Measurements from ENCODE around the gene TMC8. TPM values are rescaled to one million over a fixed set of nuclear protein-coding genes. Genes with fewer than 3 reads are reported as not detected.

TMC8 gene
- total RNA-seq, 1 experiment from 2014 or later, result 0.28 TPM

DNA sequence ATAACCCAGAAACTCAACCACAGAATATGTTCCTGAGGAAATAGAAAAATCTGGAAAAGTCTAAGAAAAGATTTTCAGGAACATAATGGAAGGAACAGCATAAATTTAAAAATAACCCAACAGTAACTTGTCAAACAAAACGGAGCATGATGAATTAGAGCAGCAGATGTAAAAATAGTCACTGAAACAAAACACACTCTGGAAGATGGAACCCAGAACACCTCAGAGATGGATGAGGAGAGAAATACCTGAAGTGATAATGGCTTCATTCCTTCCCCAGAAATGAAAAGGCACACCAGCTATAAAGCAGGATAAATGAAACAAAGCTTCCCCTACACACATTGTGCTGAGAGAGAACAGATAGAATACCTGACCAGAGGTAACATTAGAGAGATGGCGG is 49.9 kb downstream of the TMC8 start:
- Histone ChIP-seq H3K27ac (no peak overlapping the region), H3K4me3 (no peak overlapping the region)

DNA sequence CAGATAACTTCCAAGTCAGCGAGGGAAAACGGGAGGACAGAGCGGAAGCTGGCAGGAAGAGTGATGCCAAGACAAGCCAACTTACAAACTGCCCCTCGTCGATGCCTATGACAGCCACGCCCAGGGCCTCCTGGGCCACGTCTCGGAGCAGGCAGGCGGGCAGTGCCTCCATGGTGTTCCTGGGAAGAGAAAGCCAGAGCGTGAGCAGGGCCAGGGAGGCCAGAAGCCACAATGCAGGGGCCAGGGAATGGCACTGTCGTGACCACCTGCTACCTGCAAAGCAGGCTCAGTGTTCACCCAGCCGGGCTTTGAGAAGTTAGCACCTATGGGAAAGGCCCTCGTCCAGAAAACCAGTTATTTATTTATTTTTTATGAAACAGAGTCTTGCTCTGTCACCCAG is 51.9 kb downstream of the TMC8 start:
- DNase-seq, result no peak
- Histone ChIP-seq H3K27me3 (no peaks in the 10 kb centered on the region), H3K9me3 (replicated peaks) (no peaks in the 10 kb centered on the region), H3K4me1 (peaks cover 22% of the 10 kb centered on the region), H3K36me3 (peaks cover 75% of the 10 kb centered on the region), H3K27ac (no peak overlapping the region), H3K4me3 (no peak overlapping the region)

More for the DNA sequence above, 49.9 kb downstream of the TMC8 start:
- DNase-seq, result no peak
- Histone ChIP-seq H3K27me3 (no peaks in the 10 kb centered on the region), H3K36me3 (peaks cover 91% of the 10 kb centered on the region), H3K4me1 (peaks cover 15% of the 10 kb centered on the region), H3K9me3 (replicated peaks) (no peaks in the 10 kb centered on the region)

DNA sequence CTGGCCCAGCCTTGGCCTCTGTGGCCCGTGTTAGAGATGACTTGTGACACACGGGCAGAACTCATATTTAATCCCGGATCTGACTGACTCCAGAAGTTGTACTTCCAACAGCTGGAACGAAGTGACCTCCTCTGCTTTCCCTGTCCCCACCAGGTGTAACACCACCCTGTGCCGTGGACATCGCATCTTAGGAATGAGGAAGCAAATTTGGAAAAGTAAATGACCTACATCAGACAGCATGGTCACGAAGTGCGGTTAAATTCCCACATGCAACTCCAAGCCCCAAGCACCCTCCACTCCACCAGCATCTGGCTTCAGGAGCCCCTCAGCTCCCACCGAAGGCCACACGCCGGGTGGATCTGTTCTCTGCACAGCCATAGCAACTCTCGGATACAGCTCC is 53.3 kb downstream of the TMC8 start:
- H3K9me3 ChIP-seq (replicated peaks), result no peaks in the 10 kb centered on the region
- H3K4me1 ChIP-seq, result peaks cover 26% of the 10 kb centered on the region
- no peak overlapping the region for H3K4me3 ChIP-seq
- no peaks in the 10 kb centered on the region for H3K27me3 ChIP-seq
- no peak for DNase-seq
- H3K36me3 ChIP-seq, result peaks cover 62% of the 10 kb centered on the region
- H3K27ac ChIP-seq, result no peak overlapping the region

DNA sequence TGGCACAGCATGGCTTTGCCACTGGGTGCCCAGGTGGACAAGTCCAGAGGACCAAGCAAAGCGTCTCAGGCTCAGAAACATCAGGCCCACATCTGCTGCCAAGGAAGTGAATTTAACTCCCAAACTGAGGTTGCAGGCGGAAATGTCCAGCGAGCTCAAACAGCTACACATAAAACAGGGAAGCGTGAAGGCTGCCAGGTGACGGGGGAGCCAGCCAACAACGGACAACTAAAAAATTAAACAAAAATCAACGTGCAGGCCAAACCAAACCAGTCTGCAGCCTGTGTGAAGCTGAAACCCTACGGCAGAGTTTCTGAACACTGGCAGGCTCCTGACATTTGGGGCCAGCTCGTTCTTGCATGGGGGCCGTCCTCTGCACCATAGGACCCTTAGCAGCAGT is 53.8 kb downstream of the TMC8 start:
- DNase-seq, result no peak
- no peaks in the 10 kb centered on the region for H3K9me3 ChIP-seq (replicated peaks)
- H3K4me1 ChIP-seq, result peaks cover 26% of the 10 kb centered on the region
- no peak overlapping the region for H3K4me3 ChIP-seq
- peaks cover 57% of the 10 kb centered on the region for H3K36me3 ChIP-seq
- H3K27me3 ChIP-seq, result no peaks in the 10 kb centered on the region
- H3K27ac ChIP-seq, result no peak overlapping the region

DNA sequence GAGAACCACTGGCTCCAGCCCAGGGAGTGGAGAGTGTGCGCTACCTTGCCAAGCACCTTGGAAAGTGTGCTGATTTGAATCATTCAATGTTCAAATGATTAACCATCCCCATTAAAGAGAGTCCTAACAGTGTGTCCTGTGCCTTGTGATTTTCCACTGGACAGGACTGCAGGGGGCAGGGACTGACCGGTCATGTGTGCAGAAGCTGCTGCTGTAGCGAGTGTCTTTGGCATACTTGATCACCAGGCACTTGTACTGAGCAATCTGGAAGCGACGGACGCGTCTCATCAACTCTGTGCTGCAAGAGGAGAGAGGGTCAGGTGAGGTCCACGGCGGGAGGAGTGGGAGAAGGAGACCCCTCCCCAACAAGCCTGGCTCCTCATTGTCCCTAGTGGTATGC is 54.3 kb downstream of the TMC8 start:
- no peaks in the 10 kb centered on the region for H3K27me3 ChIP-seq
- H3K4me1 ChIP-seq, result peaks cover 26% of the 10 kb centered on the region
- no peak for DNase-seq
- H3K27ac ChIP-seq, result no peak overlapping the region
- H3K36me3 ChIP-seq, result peaks cover 52% of the 10 kb centered on the region
- H3K4me3 ChIP-seq, result no peak overlapping the region
- H3K9me3 ChIP-seq (replicated peaks), result no peaks in the 10 kb centered on the region

DNA sequence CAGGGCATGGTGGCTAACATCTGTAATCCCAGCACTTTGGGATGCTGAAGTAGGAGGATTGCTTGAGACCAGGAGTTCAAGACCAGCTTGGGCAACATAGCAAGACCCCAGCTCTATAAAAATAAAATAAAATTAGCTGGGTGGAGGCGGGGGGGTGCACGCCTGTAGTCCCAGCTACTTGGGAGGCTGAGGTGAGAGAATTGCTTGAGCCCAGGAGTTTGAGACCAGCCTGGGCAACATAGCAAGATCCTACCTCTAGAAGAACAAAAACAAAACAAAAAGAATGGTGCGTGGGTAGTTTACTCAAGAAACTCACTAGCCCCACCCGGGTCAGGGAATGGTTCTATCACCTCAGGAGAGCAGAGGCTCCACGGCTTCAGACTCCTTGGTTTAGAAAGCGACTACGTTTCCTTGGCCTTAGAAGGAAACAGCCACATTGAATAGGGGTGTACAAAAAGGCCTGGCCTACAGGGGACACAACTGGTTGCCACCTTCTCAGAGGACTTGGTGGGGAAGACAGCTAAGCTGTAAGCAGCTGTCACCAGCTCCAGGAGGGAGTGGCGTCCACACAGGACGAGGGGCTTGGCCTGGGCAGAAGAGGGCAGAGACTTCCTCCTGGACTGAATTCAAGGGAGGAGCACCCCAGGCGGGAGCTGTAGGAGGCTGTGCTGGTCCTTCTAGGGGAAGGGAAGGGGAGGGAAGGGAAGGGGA is 55.6 kb downstream of the TMC8 start:
- Histone ChIP-seq H3K9me3 (replicated peaks) (no peaks in the 10 kb centered on the region), H3K27ac (no peak overlapping the region), H3K27me3 (no peaks in the 10 kb centered on the region), H3K36me3 (peaks cover 45% of the 10 kb centered on the region), H3K4me1 (peaks cover 22% of the 10 kb centered on the region), H3K4me3 (peak overlapping the region; percentile 76)
- peak; percentile 92 to 94 for DNase-seq

DNA sequence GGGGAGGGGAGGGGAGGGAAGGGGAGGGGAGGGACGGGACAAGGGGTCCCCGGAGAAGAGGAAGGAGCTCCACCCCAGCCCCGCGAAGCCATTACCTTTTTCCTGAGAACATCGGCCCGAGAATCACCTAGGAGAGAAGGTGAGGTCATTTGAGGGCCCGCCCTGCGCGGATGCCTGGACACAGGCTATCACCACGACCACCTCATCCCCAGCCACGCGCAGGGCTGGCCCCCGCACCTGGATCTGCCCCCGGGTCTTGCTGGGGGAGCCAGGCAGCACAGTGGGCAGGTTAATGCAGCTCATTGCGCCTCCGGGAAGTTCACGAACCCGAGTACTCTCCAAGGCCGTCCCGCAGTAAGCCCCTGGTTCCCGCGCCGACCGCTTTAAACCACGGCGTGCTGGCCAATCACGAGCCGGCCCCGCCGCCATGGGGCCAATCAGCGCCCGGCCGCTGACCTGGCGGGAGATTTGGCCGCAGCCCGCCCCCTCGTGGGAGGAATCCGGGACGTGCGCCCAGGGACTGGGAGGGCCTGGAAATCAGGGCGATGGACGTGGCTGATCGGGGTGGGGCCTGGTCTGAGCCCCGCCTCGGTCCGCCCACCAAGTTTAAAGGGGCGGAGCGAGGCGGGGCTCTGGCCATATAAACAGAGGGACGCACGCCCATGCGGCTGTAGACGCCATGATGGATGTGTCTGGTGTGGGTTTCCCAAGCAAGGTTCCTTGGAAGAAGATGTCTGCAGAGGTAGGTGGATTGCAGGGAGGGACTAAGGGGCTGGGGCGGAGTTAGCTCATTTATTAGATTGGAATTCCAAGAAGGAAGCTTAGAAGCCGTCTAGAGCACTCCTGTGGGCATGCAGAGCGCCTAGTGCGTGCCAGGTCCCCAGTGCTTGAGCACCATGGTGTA is 56.4 kb downstream of the TMC8 start, which contains the start of the genes AFMID and TK1:
AFMID (plus strand) TSS at position 671 of the 904 bp plus-strand sequence; CDS start at position 680, 9 bp downstream.
TK1 (minus strand) TSS at position 361 of the 904 bp plus-strand sequence; CDS start at position 303, 58 bp downstream.
- peak; percentile 100 for DNase-seq
- Histone ChIP-seq H3K4me3 (peak within 1 kb of the TSS; percentile 76), H3K36me3 (peaks cover 40% of the 10 kb centered on the region), H3K4me1 (peaks cover 22% of the 10 kb centered on the region), H3K9me3 (replicated peaks) (no peaks in the 10 kb centered on the region), H3K27me3 (no peaks in the 10 kb centered on the region), H3K27ac (peak within 1 kb of the TSS; percentile 82)

Other genes with a start within 250 kb of the TMC8 start
- 12.7 and 13.4 TPM in 2 replicates for gene TNRC6C, start 172.1 kb upstream of the TMC8 start, total RNA-seq (2014; rRNA removed; shearing (Covaris generic))
- 18.8 and 23.2 TPM in 2 replicates for gene TMC6, start 2.0 kb upstream of the TMC8 start, total RNA-seq (2014; rRNA removed; shearing (Covaris generic))
- gene C17orf99, start 15.6 kb downstream of the TMC8 start, total RNA-seq (2014; rRNA removed; shearing (Covaris generic)), result not detected in 2 replicates
- 19.5 and 21.1 TPM in 2 replicates for gene SYNGR2, start 37.8 kb downstream of the TMC8 start, total RNA-seq (2014; rRNA removed; shearing (Covaris generic))
- gene TK1, start 56.3 kb downstream of the TMC8 start, total RNA-seq (2014; rRNA removed; shearing (Covaris generic)), result 141 and 158 TPM in 2 replicates
- 97.1 and 110 TPM in 2 replicates for gene AFMID, start 56.6 kb downstream of the TMC8 start, total RNA-seq (2014; rRNA removed; shearing (Covaris generic))
- 248 and 255 TPM in 2 replicates for gene BIRC5, start 83.5 kb downstream of the TMC8 start, total RNA-seq (2014; rRNA removed; shearing (Covaris generic))
- gene TMEM235, start 100.9 kb downstream of the TMC8 start, total RNA-seq (2014; rRNA removed; shearing (Covaris generic)), result 0.10 TPM in 1 of 2 replicates, not detected in the other
- gene SOCS3, start 229.3 kb downstream of the TMC8 start, total RNA-seq (2014; rRNA removed; shearing (Covaris generic)), result 27.5 and 28.9 TPM in 2 replicates
- gene PGS1, start 247.9 kb downstream of the TMC8 start, total RNA-seq (2014; rRNA removed; shearing (Covaris generic)), result 59.8 and 66.2 TPM in 2 replicates

All from SJCRH30 (cell line).